IMR-90 (cell line): ENCODE results near the gene CARD18. TPM values are rescaled to one million over a fixed set of nuclear protein-coding genes. Genes with fewer than 3 reads are reported as not detected.
A peak's percentile ranks its signal among the peaks of the same experiment; 100 is the strongest.

ENCODE experiments used
- ATAC-seq: fragments of 200-7000 bp; cut with Tn5 transposase; 2 replicates; pipeline ENCODE4 v1.9.1; 2020; ENCODE audit warnings: low read depth, mild to moderate bottlenecking, moderate library complexity
- BruUV-seq: library from RNA; stranded (reverse); fragments of 400-500 nt; replicated peaks from 2 replicates; lab custom pipeline; 2021; lab: Mats Ljungman, UMichigan
- CTCF ChIA-PET: fragments of 300-600 bp; formaldehyde crosslinking; extraction: SDS; loops from one replicate; lab custom pipeline; 2021; ENCODE audit warnings: antibody characterized with exemption; lab: Yijun Ruan, JAX
- POLR2A ChIA-PET: fragments of 300-600 bp; sonication (Branson Sonifier 250); formaldehyde crosslinking; loops from one replicate; lab custom pipeline; 2022; ENCODE audit warnings: antibody characterized with exemption; ENCODE audit not compliant: unreplicated experiment; lab: Charles Lee
- DNase-seq: peaks from one replicate; pipeline ENCODE4 v3.0.0; 2013
- H2AFZ ChIP-seq: replicated peaks from 2 replicates; pipeline ENCODE3; 2013; ENCODE audit warnings: low read length, mild to moderate bottlenecking; ENCODE audit not compliant: poor library complexity
- H2AK5ac ChIP-seq: 2 replicates; pipeline ENCODE4 v1.6.1; 2013; ENCODE audit warnings: low read depth, low read length, inconsistent platforms
- H2AK9ac ChIP-seq: replicated peaks from 2 replicates; pipeline ENCODE3; 2013; ENCODE audit warnings: mild to moderate bottlenecking, low read depth, low read length, moderate library complexity; ENCODE audit not compliant: poor library complexity
- H2BK120ac ChIP-seq: 2 replicates; pipeline ENCODE4 v1.6.1; 2013; ENCODE audit warnings: low read depth, low read length, inconsistent platforms
- H2BK15ac ChIP-seq: 3 replicates; pipeline ENCODE4 v1.6.1; 2013; ENCODE audit warnings: low read depth, low read length, inconsistent platforms
- H2BK20ac ChIP-seq: 2 replicates; pipeline ENCODE4 v1.6.1; 2013; ENCODE audit warnings: low read depth, mild to moderate bottlenecking, inconsistent platforms, low read length, moderate library complexity
- H2BK5ac ChIP-seq: 2 replicates; pipeline ENCODE4 v1.6.1; 2013; ENCODE audit warnings: mild to moderate bottlenecking, low read depth, low read length, inconsistent platforms; ENCODE audit not compliant: poor library complexity, severe bottlenecking
- H3K14ac ChIP-seq: replicated peaks from 2 replicates; pipeline ENCODE4 v1.6.1; 2013; ENCODE audit warnings: low read depth, low read length, inconsistent platforms
- H3K18ac ChIP-seq: 2 replicates; pipeline ENCODE4 v1.6.1; 2013; ENCODE audit warnings: low read depth, low read length, control low read depth
- H3K23ac ChIP-seq: 2 replicates; pipeline ENCODE4 v1.6.1; 2013; ENCODE audit warnings: low read depth, low read length, inconsistent platforms
- H3K27ac ChIP-seq: 2 replicates; pipeline ENCODE4 v1.5.1; 2013; ENCODE audit warnings: mild to moderate bottlenecking, control low read depth, low read length; ENCODE audit not compliant: insufficient read depth
- H3K27me3 ChIP-seq: 2 replicates; pipeline ENCODE4 v1.6.1; 2013; ENCODE audit warnings: low read length; ENCODE audit not compliant: control insufficient read depth, insufficient read depth
- H3K36me3 ChIP-seq: 2 replicates; pipeline ENCODE4 v1.6.1; 2013; ENCODE audit warnings: low read length, mixed read lengths; ENCODE audit not compliant: control insufficient read depth, insufficient read depth
- H3K4ac ChIP-seq: 2 replicates; pipeline ENCODE4 v1.6.1; 2013; ENCODE audit warnings: low read depth, low read length, inconsistent platforms
- H3K4me1 ChIP-seq: 2 replicates; pipeline ENCODE4 v1.6.1; 2013; ENCODE audit warnings: low read length, mixed read lengths; ENCODE audit not compliant: control insufficient read depth, insufficient read depth
- H3K4me2 ChIP-seq: 2 replicates; pipeline ENCODE4 v1.6.1; 2013; ENCODE audit warnings: low read depth, mild to moderate bottlenecking, control low read depth, low read length, moderate library complexity
- H3K4me3 ChIP-seq: 2 replicates; pipeline ENCODE4 v1.5.1; 2013; ENCODE audit warnings: low read depth, mild to moderate bottlenecking, control low read depth, low read length, moderate library complexity; ENCODE audit not compliant: insufficient read depth
- H3K56ac ChIP-seq: 2 replicates; pipeline ENCODE4 v1.6.1; 2013; ENCODE audit warnings: low read length, inconsistent platforms; ENCODE audit not compliant: insufficient read depth; ENCODE audit errors: extremely low read depth
- H3K79me1 ChIP-seq, 2 experiments: 2 replicates each; pipeline ENCODE4 v1.6.1; 2013; ENCODE audit warnings: low read length in 2 of 2, inconsistent platforms in 1 of 2, low read depth in 1 of 2
- H3K9ac ChIP-seq: 2 replicates; pipeline ENCODE4 v1.6.1; 2013; ENCODE audit warnings: low read depth, low read length, control low read depth
- H3K9me1 ChIP-seq: 2 replicates; pipeline ENCODE4 v1.6.1; 2013; ENCODE audit warnings: low read length, inconsistent platforms; ENCODE audit not compliant: insufficient read depth
- H3K9me3 ChIP-seq: 2 replicates; pipeline ENCODE4 v1.6.1; 2013; ENCODE audit warnings: low read length; ENCODE audit not compliant: control insufficient read depth, insufficient read depth
- H4K20me1 ChIP-seq: 2 replicates; pipeline ENCODE4 v1.6.1; 2013; ENCODE audit warnings: low read length, inconsistent platforms; ENCODE audit not compliant: insufficient read depth
- H4K5ac ChIP-seq: 2 replicates; pipeline ENCODE4 v1.6.1; 2013; ENCODE audit warnings: mild to moderate bottlenecking, low read depth, low read length, control low read depth
- H4K8ac ChIP-seq, 2 experiments: 2 replicates each; pipeline ENCODE4 v1.6.1; 2013; ENCODE audit warnings: low read depth in 2 of 2, low read length in 2 of 2, control low read depth in 1 of 2, inconsistent platforms in 1 of 2
- H4K91ac ChIP-seq: 2 replicates; pipeline ENCODE4 v1.6.1; 2013; ENCODE audit warnings: low read depth, low read length, inconsistent platforms; ENCODE audit not compliant: insufficient read depth
- BHLHE40 ChIP-seq: fragments of 150-350 bp; IDR thresholded peaks from 2 replicates; pipeline ENCODE4 v1.6.1; 2016; ENCODE audit warnings: mild to moderate bottlenecking, low read depth, low read length
- CEBPB ChIP-seq: IDR thresholded peaks from 2 replicates; pipeline ENCODE4 v1.6.1; 2012; ENCODE audit warnings: low read depth, low read length, improper control_type of control experiment
- CHD1 ChIP-seq: IDR thresholded peaks from 2 replicates; pipeline ENCODE4 v1.6.1; 2012; ENCODE audit warnings: low read depth, low read length, improper control_type of control experiment
- FOS ChIP-seq: fragments of 150-350 bp; IDR thresholded peaks from 2 replicates; pipeline ENCODE4 v1.6.1; 2016; ENCODE audit warnings: low read depth, low read length
- MAFK ChIP-seq: IDR thresholded peaks from 2 replicates; pipeline ENCODE4 v1.6.1; 2012; ENCODE audit warnings: low read depth, low read length, improper control_type of control experiment
- MAZ ChIP-seq: IDR thresholded peaks from 2 replicates; pipeline ENCODE4 v1.6.1; 2012; ENCODE audit warnings: low read depth, mild to moderate bottlenecking, low read length, improper control_type of control experiment, moderate library complexity, borderline replicate concordance
- MXI1 ChIP-seq: IDR thresholded peaks from 2 replicates; pipeline ENCODE4 v1.6.1; 2012; ENCODE audit warnings: low read depth, mild to moderate bottlenecking, low read length, moderate library complexity, borderline replicate concordance
- SMC3 ChIP-seq: fragments of 150-350 bp; IDR thresholded peaks from 2 replicates; pipeline ENCODE4 v1.6.1; 2016; ENCODE audit warnings: low read depth, mild to moderate bottlenecking, antibody characterized with exemption, low read length, moderate library complexity
- WGBS, 2 experiments: methylation state at CpG; one replicate each; pipeline versions ENCODE4 v1.1.5 to v1.1.7; 2013; ENCODE audit warnings: missing lambda C conversion rate in 2 of 2; ENCODE audit not compliant: insufficient read length in 1 of 2; ENCODE audit errors: extremely low coverage in 2 of 2; 5-methylcytosine and 5-hydroxymethylcytosine counted together
- dilution Hi-C: fragments of 300-500 bp; cut with HindIII; formaldehyde crosslinking; loops from one replicate; pipeline ENCODE4 v1.14.3; 2018; ENCODE audit warnings: low sequenced_read_pairs; ENCODE audit not compliant: unreplicated experiment
- in situ Hi-C: fragments of 300-500 bp; cut with MboI; formaldehyde crosslinking; loops from 3 replicates; pipeline ENCODE4 v1.14.3; 2019; ENCODE audit warnings: low sequenced_read_pairs, inconsistent platforms, mixed read lengths
- intact Hi-C: fragments of 100-400 bp; cut with micrococcal nuclease; formaldehyde crosslinking; loops from 2 replicates; pipeline ENCODE4 v1.10.0; 2022
- polyA plus RNA-seq, 3 experiments: library from polyadenylated mRNA; depleted of rRNA; stranded (reverse); fragments of >200 nt; gene quantifications; 2 replicates each; pipeline ENCODE4 v1.2.3, GENCODE V29; 2012; ENCODE audit warnings: low replicate concordance in 1 of 3
- total RNA-seq: library from RNA; depleted of rRNA; stranded (reverse); fragments of >200 nt; gene quantifications from 2 replicates; pipeline ENCODE4 v1.2.3, GENCODE V29; 2012
- TF ChIP-seq, protein P1 (sequence below): fragments of 150-350 bp; IDR thresholded peaks from 2 replicates; pipeline ENCODE4 v1.6.1; 2017; ENCODE audit warnings: mild to moderate bottlenecking, antibody characterized with exemption, low read length, low read depth

CARD18 gene
- total and polyA plus RNA-seq, 2 of the 4 experiments (the other 2 are of a cell fraction) = not detected

- Histone ChIP-seq H3K18ac (peak overlapping the region; percentile 98; the same call in 1 of the 2 replicates), H3K36me3 (no peaks in the 10 kb centered on the region), H4K20me1 (no peaks in the 10 kb centered on the region), H3K23ac (no peak overlapping the region), H3K9me1 (no peaks in the 10 kb centered on the region), H2BK120ac (no peak overlapping the region), H3K4me3 (no peak overlapping the region), H3K27ac (no peak overlapping the region), H4K8ac (no peak overlapping the region), H4K91ac (no peak overlapping the region), H3K9ac (no peak overlapping the region), H3K4me2 (no peak overlapping the region), H3K14ac (no peak overlapping the region), H3K4me1 (peaks cover 6% of the 10 kb centered on the region), H2BK15ac (no peak overlapping the region), H3K4ac (no peak overlapping the region), H2BK5ac (no peak overlapping the region), H3K79me1 (no peaks in the 10 kb centered on the region), H2AK5ac (no peak overlapping the region), H3K56ac (no peak overlapping the region), H2BK20ac (no peak overlapping the region), H2AFZ (no peak overlapping the region), H2AK9ac (no peak overlapping the region), H3K27me3 (no peaks in the 10 kb centered on the region), H4K5ac (no peak overlapping the region; the same call in 1 of the 2 replicates), H3K9me3 (no peaks in the 10 kb centered on the region)
- ATAC-seq (no peak), DNase-seq (no peak)
- WGBS, 2 experiments = no CpG with 5 or more reads among the region's 1 CpG
- no TSS peak for BruUV-seq
- dilution Hi-C loops (no loop called here), intact Hi-C loops (no loop called here), in situ Hi-C loops (no loop called here)
- CTCF ChIA-PET = no interaction called here
- POLR2A ChIA-PET = no interaction called here
- TF ChIP-seq MXI1 = no peak
- no peak for TF ChIP-seq CEBPB
- no peak for TF ChIP-seq SMC3
- TF ChIP-seq CHD1 = no peak
- TF ChIP-seq FOS = no peak
- no peak for TF ChIP-seq BHLHE40
- TF ChIP-seq, protein P1, sequence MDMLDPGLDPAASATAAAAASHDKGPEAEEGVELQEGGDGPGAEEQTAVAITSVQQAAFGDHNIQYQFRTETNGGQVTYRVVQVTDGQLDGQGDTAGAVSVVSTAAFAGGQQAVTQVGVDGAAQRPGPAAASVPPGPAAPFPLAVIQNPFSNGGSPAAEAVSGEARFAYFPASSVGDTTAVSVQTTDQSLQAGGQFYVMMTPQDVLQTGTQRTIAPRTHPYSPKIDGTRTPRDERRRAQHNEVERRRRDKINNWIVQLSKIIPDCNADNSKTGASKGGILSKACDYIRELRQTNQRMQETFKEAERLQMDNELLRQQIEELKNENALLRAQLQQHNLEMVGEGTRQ = no peak
- no peak for TF ChIP-seq MAFK
- no peak for TF ChIP-seq MAZ
These were observed 30.2 kb downstream of the CARD18 start for GRCh38 chr11:105109321-105109720.
